SK-N-SH (cell line): ENCODE results near the gene RGS6.

ENCODE experiments used
- JUND ChIP-seq: IDR thresholded peaks from 2 replicates; pipeline ENCODE4 v1.4.0; 2012
- NFIC ChIP-seq: IDR thresholded peaks from 2 replicates; pipeline ENCODE4 v1.4.0; 2012; ENCODE audit warnings: borderline replicate concordance
- RXRA ChIP-seq: IDR thresholded peaks from 2 replicates; pipeline ENCODE4 v1.4.0; 2012; ENCODE audit warnings: low read depth, mild to moderate bottlenecking, borderline replicate concordance
- TF ChIP-seq, protein P1 (sequence below): fragments of 200-600 bp; sonication (generic); IDR thresholded peaks from 2 replicates; pipeline ENCODE4 v1.6.1; 2017; ENCODE audit warnings: antibody characterized with exemption, mild to moderate bottlenecking, moderate library complexity

DNA sequence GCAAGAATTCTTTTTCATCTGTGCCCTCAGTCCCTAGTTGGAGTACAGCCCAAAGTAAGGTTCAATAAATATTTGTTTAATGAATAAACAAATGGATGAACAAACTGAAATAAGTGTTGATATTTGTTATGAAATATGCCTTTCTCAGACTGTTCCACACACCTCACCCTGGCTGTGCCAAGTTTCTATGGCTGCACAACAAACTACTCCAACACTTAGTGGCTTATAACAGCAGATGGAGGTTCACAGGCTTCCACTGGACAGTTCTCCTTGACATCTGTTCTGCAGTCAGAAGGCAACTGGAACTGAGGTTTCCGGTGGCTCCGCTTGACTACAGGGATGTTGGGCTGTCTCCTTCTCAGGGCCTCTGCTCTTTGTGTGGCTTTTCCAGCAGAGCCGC is 197.1 kb downstream of the RGS6 start:
- TF ChIP-seq JUND (no peak), NFIC (no peak), RXRA (no peak)
- TF ChIP-seq, protein P1, sequence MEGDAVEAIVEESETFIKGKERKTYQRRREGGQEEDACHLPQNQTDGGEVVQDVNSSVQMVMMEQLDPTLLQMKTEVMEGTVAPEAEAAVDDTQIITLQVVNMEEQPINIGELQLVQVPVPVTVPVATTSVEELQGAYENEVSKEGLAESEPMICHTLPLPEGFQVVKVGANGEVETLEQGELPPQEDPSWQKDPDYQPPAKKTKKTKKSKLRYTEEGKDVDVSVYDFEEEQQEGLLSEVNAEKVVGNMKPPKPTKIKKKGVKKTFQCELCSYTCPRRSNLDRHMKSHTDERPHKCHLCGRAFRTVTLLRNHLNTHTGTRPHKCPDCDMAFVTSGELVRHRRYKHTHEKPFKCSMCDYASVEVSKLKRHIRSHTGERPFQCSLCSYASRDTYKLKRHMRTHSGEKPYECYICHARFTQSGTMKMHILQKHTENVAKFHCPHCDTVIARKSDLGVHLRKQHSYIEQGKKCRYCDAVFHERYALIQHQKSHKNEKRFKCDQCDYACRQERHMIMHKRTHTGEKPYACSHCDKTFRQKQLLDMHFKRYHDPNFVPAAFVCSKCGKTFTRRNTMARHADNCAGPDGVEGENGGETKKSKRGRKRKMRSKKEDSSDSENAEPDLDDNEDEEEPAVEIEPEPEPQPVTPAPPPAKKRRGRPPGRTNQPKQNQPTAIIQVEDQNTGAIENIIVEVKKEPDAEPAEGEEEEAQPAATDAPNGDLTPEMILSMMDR, result no peak
